Measurements from ENCODE around the gene PPFIA1.

PPFIA1 gene

GRCh38 chr11:70322666-70323065, 52.2 kb downstream of the PPFIA1 start:
- Histone ChIP-seq H2AFZ (ENCODE audit: low read length) (no peak overlapping the region), H4K20me1 (ENCODE audit: insufficient read depth, low read length) (no peaks in the 10 kb centered on the region), H3K36me3 (replicated peaks; ENCODE audit: insufficient read depth, low read length) (peaks cover 3% of the 10 kb centered on the region; the same call in 1 of the 2 replicates), H3K9me3 (replicated peaks; ENCODE audit: insufficient read depth, low read length) (no peaks in the 10 kb centered on the region), H3K4me3 (ENCODE audit: low read length) (no peak overlapping the region), H3K4me1 (ENCODE audit: low read length) (no peaks in the 10 kb centered on the region), H3K79me2 (ENCODE audit: low read length) (no peaks in the 10 kb centered on the region), H3K9me2 (replicated peaks; ENCODE audit: insufficient read depth, low read length) (no peaks in the 10 kb centered on the region), H3K9ac (ENCODE audit: low read length) (no peak overlapping the region), H3K27me3 (replicated peaks; ENCODE audit: insufficient read depth, low read length) (no peaks in the 10 kb centered on the region), H3K27ac (ENCODE audit: low read length) (no peak overlapping the region), H3K4me2 (ENCODE audit: low read depth, low read length) (no peak overlapping the region), H3F3A (ENCODE audit: insufficient read depth, low read length) (no peaks in the 10 kb centered on the region)
- DNase-seq: no peak
- no peak for TF ChIP-seq EZH2 (optimal IDR thresholded peaks at IDR 0.05; ENCODE audit: low read depth, low read length)
- no peak for TF ChIP-seq EZH2phosphoT487 (IDR thresholded peaks at IDR 0.05; ENCODE audit: low read length)
- no peak for TF ChIP-seq CTCF (IDR thresholded peaks at IDR 0.05; ENCODE audit: low read length)

GRCh38 chr11:70323806-70324205, 53.3 kb downstream of the PPFIA1 start:
- no peak for TF ChIP-seq EZH2phosphoT487 (IDR thresholded peaks at IDR 0.05; ENCODE audit: low read length)
- TF ChIP-seq CTCF (IDR thresholded peaks at IDR 0.05; ENCODE audit: low read length): no peak
- no peak for DNase-seq
- Histone ChIP-seq H4K20me1 (ENCODE audit: insufficient read depth, low read length) (no peaks in the 10 kb centered on the region), H3K27me3 (replicated peaks; ENCODE audit: insufficient read depth, low read length) (no peaks in the 10 kb centered on the region), H3K4me1 (ENCODE audit: low read length) (no peaks in the 10 kb centered on the region), H3K9me2 (replicated peaks; ENCODE audit: insufficient read depth, low read length) (no peaks in the 10 kb centered on the region), H2AFZ (ENCODE audit: low read length) (no peak overlapping the region), H3K36me3 (replicated peaks; ENCODE audit: insufficient read depth, low read length) (peaks cover 3% of the 10 kb centered on the region; the same call in 1 of the 2 replicates), H3K27ac (ENCODE audit: low read length) (no peak overlapping the region), H3K4me3 (ENCODE audit: low read length) (no peak overlapping the region), H3K9ac (ENCODE audit: low read length) (no peak overlapping the region), H3K79me2 (ENCODE audit: low read length) (no peaks in the 10 kb centered on the region), H3F3A (ENCODE audit: insufficient read depth, low read length) (no peaks in the 10 kb centered on the region), H3K4me2 (ENCODE audit: low read depth, low read length) (no peak overlapping the region), H3K9me3 (replicated peaks; ENCODE audit: insufficient read depth, low read length) (no peaks in the 10 kb centered on the region)

- TF ChIP-seq CTCF (IDR thresholded peaks at IDR 0.05; ENCODE audit: low read length): no peak
- TF ChIP-seq EZH2 (optimal IDR thresholded peaks at IDR 0.05; ENCODE audit: low read depth, low read length): no peak
- no peak for TF ChIP-seq EZH2phosphoT487 (IDR thresholded peaks at IDR 0.05; ENCODE audit: low read length)
- Histone ChIP-seq H3K4me1 (ENCODE audit: low read length) (no peaks in the 10 kb centered on the region), H4K20me1 (ENCODE audit: insufficient read depth, low read length) (no peaks in the 10 kb centered on the region), H2AFZ (ENCODE audit: low read length) (no peak overlapping the region), H3K9me2 (replicated peaks; ENCODE audit: insufficient read depth, low read length) (no peaks in the 10 kb centered on the region), H3K27ac (ENCODE audit: low read length) (no peak overlapping the region), H3K79me2 (ENCODE audit: low read length) (no peaks in the 10 kb centered on the region), H3K9ac (ENCODE audit: low read length) (no peak overlapping the region), H3K4me3 (ENCODE audit: low read length) (no peak overlapping the region), H3K4me2 (ENCODE audit: low read depth, low read length) (no peak overlapping the region), H3F3A (ENCODE audit: insufficient read depth, low read length) (no peaks in the 10 kb centered on the region), H3K9me3 (replicated peaks; ENCODE audit: insufficient read depth, low read length) (no peaks in the 10 kb centered on the region), H3K27me3 (replicated peaks; ENCODE audit: insufficient read depth, low read length) (no peaks in the 10 kb centered on the region), H3K36me3 (replicated peaks; ENCODE audit: insufficient read depth, low read length) (peaks cover 3% of the 10 kb centered on the region; the same call in 1 of the 2 replicates)
- DNase-seq: no peak
Observed at GRCh38 chr11:70324376-70325115, 54.1 kb downstream of the PPFIA1 start.

Measured in MM.1S (cell line).